ENCODE data around the gene ARL17B.
"Not testable (repeated sequence)": the region's sequence is repeated elsewhere in the genome, so short reads cannot be mapped to it uniquely, and the experiment has no call there.

- TF ChIP-seq CTCF (conservative IDR thresholded peaks at IDR 0.05 in 1 of 2, IDR thresholded peaks at IDR 0.05 in 1 of 2; ENCODE audit: low read depth in 1 of 2, low read length in 2 of 2); EZH2 (IDR thresholded peaks at IDR 0.05; ENCODE audit: low read length, missing control alignments): not testable (repeated sequence)
Observed at GRCh38 chr17:46225274-46225794, 136.2 kb downstream of the ARL17B start.
